ENCODE results near the gene CCNYL1.
"Not testable (repeated sequence)": the region's sequence is repeated elsewhere in the genome, so short reads cannot be mapped to it uniquely, and the experiment has no call there.

Gene CCNYL1

DNA sequence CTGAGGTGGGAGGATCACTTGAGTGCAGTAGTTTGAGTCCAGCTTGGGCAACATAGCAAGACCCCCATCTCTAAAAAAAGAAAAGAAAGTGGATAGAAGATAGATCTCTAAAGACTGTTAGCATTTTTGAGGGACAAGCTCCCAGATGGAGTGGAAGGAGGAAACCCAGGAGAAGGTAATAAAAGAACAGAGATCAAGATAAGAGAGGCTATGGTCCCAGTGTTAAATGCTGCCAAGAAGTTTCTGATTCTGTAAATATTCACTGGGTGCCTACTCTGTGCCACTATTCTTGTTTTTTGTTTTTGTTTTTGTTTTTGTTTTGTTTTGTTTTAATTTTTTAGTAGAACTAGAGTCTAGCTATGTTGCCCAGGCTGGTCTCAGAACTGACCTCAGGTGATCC, 32.1 kb downstream of the CCNYL1 start:
- DNase-seq = no peak

DNA sequence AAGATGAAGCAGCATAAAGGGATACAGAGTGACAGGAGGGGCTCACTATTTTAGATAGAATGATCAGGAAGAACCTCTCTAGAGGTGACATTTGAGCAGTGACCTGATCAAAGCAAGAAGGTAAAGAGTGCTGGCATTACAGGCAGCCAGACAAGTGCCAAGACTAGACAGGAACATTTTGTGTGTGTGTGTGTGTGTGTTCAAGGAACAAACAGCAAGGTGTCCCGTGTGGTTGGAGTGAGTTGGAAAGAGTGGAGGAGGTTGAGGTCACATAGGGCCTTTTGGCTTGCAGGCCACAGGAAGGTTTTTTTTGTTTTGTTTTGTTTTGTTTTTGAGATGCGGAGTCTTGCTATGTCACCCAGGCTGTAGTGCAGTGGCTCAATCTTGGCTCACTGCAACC, 32.6 kb downstream of the CCNYL1 start:
- no peak for DNase-seq

DNA sequence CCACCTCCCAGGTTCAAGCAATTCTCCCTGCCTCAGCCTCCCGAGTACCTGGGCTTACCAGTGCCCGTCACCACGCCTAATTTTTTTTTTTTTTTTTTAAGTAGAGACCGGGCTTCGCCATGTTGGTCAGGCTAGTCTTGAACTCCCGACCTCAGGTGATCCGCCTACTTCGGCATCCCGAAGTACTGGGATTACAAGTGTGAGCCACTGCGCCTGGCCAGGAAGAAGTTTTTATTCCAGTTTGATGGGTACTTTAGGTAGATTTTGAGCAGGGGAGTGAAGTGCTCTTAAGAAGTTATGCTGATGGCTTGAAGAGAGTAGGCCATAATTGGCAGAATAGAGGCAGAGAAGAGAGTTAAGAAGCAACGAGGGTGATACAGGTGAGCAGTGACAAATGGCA, 33.0 kb downstream of the CCNYL1 start:
- DNase-seq = no peak

DNA sequence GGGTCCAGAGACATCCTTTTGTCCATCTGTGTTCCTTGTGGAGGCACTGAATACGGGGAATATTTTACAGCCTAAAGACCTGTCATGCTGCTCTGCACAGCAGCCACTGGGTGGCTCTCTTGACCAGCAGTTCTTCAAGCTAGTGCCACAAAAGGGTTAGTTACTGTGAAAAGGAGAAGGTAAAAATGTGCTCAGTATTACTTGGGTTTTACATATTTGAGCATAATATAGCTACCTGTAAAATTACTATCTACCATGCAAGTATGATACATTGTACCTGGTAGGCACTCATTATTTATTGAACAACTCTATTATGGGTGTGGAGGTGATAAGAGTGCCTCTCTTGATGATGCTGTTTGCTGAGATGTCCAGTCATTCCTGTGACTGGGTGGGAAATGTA, 34.7 kb downstream of the CCNYL1 start:
- DNase-seq = no peak

DNA sequence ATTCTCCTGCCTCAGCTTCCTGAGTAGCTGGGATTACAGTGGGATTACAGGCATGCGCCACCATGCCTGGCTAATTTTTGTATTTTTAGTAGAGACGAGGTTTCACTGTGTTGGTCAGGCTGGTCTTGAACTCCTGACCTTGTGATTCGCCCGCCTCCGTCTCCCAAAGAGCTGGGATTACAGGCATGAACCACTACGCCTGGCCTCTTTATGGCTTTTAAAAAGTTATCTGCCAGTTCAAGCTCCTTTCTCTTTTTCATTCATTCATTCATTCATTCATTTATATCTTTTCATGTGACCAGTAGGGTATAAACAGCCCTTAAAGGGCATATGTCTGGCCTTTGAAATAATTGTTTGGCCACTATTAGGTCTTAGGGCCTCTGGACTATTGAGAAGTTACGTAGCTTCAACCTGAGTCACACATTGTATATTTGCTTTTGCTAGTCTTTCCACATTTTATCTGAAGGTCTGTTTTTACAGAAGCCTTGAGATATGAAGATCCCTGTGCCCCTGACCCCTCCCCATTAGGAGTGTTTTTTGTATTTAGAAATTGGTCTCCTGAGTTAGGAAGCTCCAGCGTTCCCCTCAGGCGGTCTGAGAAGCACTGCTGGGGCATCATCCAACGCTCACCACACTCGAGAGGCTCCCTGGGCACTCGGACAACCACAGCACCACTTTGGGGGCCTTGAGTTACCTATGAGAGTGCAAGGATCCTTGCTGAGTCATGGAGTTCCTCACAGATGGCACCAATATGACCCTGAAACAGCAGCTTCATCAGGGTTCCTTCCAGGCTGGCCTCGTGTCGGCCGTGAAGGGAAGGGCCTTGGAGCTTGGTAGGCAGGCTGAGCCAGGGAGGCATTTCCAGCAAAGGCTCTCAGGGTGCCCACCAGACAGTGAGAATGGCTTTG, 36.5 kb downstream of the CCNYL1 start:
- DNase-seq = no peak

DNA sequence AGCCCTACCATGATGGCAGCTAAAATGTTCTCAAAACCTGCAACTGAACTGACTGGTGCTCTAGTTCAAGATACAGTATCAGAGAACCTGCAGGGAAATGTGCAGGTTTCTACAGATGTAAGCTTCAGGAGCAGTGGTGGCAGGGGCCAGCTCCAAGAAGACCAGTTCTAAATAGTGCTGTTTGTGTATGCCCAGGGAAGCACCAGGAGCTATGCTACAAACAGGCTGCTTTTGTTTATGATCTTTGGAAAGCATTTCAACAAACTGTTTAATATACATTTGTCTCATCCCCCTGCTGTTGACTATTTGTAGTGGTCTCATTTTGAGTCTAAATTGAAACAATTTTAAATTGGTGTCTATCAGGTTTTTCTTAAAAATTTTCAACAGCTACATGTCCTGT, 37.6 kb downstream of the CCNYL1 start:
- no peak for DNase-seq

DNA sequence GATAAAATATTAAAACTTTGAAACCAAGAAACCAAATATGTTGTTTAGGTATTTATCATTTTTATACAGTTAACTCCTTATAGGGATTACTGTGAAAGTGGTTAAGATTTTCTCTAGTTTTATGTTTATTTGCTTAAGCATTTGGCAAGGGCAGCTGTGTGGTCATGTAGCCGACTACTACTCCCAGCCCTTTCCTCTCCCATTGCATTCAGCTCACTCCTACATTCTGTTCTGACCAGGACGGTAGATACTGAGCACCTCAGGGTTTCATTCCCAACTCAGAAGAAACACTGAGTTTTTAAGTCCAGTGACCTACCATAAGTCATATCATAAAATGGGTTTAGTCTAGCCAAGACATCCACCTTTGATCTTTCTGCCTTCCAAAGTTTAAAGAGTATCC, 38.4 kb downstream of the CCNYL1 start:
- no peak for DNase-seq

DNA sequence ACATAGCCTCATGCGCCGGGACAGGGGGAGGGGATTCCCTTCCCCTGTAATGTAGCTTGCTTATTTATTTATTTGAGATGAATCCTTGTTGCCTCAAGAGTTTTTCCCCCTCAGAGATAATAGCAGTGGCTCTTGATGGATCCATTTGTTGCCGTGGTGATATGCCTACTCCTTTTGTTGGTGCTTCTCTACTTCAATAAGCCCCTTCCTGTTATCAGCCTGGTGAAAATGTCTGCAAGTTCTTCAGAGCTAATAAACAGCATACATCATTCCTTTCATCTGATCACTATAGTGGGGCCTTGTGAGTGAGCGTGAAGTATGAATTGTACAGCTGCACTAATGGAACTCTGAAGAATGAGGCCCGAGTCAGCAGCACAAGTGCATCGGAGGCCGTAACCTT, 38.9 kb downstream of the CCNYL1 start:
- no peak for DNase-seq

DNA sequence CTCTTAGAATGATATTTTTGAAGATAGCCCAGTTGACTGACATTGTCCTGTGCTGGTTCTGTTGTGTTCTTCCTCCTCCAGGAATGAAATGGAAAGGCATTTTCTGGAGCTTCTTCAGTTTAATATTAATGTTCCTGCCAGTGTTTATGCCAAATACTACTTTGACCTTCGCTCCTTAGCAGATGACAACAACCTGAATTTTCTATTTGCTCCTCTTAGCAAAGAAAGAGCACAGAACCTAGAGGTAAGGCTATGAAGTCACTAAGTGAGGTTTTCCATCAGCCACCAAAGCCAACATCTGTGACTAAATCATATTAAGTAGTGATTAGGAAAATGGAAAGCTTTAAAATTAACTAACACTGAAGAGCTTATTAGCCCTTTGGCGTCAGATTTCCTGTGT, 39.4 kb downstream of the CCNYL1 start:
- no peak for DNase-seq

DNA sequence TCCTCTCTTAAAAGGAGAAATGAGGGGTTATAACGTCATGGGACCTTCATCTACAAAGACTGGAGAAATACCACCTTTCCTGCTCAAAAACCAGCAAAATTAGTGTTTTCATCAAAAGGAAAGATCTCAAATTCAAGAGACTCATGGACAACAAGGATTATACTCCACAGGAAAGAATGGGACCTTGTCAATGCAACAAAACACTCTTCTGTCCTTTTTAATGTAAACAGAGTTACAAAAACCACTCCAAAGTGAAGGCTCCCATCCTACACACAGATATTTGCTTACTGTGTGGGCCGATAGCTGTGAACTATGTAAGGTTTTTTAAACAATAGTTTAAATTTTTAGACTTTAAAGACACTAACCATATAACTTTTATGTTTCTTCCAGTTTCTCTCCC, 42.2 kb downstream of the CCNYL1 start:
- DNase-seq = not testable (repeated sequence)

DNA sequence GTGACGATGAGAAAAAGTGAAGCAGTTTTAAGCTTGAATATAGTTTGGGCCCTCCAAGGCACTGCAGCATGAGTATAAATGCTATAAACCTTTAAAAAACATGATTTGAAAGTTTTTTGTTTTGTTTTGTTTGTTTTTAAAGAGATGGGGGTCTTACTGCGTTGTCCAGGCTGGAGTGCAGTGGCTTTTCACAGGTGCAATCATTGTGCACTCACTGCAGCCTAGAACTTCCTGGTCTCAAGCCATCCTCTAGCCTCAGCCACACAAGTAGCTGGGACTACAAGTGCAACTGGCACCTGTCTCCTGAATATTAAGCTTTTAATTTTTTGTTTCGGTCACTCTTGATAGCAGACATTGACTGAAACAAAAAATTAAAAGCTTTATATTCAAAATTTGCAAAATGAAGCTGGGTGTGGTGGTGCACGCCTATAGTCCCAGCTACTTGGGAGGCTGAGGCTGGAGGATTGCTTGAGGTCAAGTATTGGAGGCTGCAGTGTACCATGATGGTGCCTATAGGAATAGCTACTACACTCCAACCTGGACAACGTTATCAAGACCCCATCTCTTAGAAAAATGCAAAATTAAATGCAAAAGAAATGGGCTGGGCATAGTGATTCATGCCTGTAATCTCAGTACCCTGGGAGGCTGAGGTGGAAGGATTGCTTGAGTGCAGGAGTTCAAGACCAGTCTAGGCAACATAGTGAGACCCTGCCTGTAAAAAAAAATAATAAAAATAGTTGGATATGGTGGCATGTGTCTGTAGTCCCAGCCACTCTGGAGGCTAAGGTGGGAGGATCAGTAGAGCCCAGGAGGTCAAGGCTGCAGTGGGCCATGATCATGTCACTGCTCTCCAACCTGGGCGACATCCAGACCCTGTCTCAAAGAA, 43.3 kb downstream of the CCNYL1 start:
- DNase-seq = no peak

DNA sequence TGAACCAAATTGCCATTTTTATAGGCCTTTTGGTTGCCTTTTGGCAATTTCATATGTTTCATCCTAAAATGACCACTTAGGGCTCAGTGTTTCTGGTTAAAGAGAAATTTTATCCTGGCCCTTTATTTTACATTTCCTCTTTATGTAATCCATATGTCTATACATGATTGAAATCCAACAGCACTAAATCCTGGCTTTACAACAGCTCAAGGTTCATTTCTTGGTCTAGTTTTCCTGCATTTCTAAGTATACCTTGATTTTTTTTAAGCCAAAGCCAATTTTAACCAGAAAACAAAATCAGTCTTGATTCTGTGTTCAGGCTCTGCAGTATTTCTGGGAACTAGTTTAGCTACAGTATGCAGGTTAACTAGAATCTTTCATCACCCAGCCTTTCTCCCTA, 46.6 kb downstream of the CCNYL1 start:
- DNase-seq = no peak

DNA sequence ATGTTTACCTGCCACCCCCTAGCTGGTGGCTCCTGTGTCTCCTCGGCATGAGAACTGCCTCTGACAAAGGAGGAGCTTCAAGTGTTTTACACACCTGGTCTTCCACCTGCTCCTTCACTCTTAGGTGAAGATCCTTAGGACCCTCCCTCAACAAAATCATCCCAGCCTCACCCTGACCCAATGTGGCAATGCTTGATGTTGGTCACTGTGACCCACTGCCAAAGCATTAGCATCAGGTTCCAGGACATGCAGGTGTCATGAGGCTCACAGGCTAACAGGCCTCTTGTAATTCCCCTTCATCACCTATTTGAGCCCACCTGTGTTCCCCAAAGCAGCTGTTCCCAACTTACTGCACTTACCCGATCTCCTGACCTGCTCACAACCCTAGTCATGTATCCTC, 48.5 kb downstream of the CCNYL1 start:
- no peak for DNase-seq

DNA sequence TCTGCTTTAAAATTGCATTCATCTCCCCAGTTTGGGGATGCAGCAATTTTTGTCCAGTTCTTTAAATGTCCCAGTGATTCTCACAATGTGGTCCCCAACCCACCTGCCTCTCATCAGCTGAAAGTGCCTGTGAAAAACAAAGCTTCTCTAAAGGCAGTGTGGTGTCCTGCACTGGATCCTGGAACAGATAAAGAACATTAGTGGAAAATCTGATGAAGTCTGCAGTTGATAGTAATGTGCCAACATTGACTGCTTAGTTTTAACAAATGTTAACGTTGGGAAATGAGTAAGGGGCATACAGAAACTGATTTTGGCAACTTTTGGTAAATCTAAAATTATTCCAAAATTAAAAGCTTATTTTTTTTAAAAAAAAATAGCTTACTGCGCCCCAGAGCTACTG, 49.0 kb downstream of the CCNYL1 start:
- no peak for DNase-seq

DNA sequence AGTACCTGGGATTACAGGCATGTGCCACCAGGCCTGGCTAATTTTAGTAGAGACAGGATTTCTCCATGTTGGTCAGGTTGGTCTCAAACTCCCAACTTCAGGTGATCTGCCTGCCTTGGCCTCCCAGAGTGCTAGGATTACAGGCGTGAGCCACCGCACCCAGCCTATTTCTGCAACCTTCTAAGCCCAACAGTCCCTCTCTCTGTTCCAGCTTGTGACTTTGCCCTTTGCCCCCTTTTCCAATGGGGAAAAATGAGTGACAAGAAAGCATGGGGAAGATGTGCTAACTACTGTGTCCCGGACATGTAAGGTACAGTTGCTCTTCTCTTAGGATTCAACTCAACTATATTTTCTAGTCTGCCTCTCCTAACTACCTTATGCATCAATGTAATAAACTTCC, 50.0 kb downstream of the CCNYL1 start:
- DNase-seq = not testable (repeated sequence)

DNA sequence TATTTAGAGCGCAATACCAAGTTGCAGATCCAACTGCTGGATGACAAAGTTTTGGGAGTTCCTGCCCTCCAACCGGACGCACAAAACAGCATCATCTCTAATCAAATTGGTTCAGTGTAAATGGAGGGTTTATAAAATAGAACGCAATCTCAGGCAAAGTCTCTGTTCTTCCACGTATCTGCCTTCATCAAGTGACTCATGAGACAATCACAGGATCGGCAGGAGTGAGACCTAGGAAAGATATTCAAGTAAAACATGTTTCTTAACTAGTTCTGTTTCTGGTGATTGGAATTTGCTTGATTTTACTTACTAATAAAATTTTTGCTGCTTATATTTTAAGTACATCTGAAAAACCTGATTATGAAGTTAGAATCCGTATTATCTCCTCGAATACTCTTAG, 50.7 kb downstream of the CCNYL1 start:
- no peak for DNase-seq

DNA sequence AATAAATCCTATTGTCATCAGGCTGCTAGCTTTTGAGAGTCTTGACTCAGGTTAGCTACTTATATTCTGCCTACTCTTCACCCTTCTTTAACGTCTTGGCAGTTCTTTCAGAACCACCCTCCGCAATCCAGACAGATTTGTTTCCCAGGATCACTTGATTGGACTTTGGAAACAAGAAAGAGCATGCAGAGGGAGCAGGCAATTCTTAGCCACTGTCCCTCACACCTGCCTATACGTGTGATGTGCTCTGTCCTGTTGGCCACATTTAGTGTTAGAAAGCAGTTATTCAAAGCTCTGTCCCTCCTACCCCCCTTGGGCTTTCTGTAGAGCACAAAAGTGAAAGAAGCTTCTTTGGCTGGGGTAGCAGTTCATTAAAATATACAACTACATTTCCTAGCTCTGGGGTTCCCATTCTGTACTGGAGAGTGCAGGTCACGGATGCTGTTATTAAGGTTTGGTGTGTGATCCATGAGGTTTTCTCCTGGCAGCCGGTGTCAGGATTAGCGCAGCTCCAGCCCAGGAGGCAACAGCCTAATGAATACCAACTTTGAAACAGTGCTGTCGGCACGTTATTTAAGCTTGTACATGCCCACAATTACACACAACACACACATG, 52.0 kb downstream of the CCNYL1 start:
- DNase-seq = no peak

DNA sequence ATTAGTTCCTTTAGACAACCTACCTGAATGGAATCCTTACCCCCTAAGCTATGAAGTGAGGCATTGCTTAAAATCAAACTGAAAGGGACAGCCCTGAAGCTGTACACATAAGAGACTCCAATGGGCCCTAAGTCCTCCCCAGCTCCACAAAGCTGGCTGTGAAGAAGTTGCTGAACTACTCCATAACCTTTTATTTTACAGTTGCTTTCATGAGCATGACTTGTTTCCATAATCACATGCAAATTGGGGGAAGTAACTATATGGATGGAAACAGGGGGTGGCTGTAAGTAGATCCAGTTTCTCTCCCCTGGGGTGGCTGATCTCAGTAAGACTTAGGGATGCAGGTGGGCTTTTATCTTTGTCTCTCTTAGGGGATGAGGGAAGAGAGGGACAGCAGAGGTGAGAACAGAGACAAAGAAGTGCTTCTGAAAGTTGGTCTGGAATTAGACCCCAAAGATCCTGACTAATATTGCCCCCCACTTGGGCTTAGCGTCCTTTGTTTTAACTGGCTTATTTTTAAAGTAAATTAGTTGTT, 52.7 kb downstream of the CCNYL1 start:
- DNase-seq = no peak

DNA sequence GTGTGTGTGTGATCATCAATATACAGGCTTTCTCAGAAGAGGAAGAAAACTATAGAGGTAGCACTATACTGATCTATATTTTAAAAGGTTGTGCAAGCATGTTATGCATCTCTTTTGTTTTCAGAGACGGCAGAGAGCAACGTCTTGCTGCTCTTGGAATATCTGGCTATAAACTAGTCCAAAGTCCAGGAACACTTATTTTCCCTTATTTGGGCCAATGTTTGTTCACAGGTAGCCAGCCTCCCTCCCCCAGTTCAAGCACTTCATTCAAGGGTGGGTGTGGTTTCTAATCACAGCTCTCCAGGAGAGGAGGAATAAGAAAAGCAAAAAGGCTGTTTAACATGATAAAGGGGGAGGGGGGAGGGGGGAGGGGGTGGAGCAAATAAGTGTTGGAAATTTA, 54.1 kb downstream of the CCNYL1 start:
- no peak for DNase-seq

DNA sequence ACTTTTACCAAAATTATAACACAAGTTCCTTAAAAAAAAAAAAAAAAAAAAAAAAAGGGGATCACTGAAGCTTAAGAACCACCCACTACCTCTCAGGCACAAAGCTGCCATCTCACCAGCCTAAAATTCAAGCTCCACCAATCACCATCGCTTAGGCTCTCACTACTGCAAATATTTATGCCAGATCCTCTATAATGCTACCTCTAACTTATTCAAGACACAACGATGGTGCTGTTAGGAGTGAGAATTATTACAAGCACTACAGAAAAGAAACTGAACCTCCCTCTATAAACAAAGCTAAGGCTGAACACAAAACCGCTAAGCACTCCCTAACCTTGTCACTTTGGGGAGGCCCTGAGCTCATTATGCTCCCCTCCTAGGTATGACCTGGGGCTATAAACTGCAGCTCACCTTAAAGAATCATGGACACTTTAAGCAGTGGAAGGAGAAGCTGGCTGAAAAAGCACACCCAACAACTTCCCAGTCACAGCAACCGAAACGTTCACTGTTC, 54.7 kb downstream of the CCNYL1 start:
- no peak for DNase-seq

DNA sequence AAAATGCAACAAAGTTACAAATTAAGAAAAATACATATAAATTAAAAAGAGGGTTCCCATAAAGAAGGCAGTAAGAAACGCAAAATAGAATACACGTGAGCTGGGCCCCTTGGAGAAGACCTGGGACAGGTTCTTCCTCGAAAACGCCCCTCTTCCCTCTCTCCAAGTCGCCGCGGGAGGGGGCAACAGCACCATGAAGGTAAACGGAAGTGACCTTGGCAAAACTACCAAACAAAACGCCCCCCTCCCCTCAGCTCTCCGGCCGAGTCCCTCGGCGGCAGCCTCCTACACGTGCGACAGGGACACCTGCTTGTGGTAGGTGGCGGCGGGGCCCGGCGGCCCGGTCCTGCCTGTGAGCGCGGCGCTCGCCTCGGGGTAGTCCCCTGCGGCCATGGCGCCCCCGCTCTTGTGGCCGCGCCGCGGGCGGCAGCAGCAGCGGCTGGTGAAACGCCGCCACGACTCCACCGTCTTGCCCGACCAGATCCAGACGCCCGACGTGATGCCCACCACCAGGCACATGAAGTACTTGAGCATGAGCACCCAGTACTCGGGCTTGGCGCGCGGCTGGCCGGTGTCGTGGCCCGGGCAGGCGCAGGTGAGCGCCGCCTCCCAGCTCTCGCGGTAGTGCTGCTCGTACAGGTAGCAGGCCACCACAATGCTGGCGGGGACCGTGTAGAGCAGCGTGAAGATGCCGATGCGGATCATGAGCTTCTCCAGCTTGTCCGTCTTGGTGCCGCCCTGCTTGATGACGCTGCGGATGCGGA, 55.4 kb downstream of the CCNYL1 start:
- DNase-seq = no peak

DNA sequence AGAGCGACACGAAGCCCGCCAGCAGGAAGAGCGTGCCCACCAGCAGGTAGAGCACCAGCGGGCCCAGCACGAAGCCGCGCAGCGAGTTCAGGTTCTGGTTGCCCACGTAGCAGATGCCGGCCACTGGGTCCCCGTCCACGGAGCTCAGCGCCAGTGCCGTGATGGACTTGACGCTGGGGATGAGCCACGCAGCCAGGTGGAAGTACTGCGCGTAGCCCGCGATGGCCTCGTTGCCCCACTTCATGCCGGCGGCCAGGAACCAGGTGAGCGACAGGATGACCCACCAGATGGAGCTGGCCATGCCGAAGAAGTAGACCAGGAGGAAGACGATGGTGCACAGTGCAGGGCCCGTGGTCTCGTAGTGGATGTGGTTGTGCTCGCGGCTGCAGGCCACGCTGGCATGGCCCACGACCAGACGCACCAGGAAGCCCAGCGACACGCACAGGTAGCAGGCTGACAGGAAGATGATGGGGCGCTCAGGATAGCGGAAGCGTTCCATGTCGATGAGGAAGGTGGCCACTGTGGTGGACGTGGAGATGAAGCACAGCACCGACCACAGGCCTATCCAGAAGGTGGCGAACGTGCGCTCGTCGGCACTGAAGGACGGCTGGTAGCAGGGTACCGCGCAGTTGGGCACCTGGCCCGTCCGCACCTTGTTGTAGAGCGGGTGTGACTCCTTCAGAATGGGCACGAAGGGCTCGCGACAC, 56.2 kb downstream of the CCNYL1 start:
- DNase-seq = no peak
